Choroid plexus epithelial cell (primary cell): Measurements from ENCODE around the gene MTMR10.

Experiments
- DNase-seq: peaks from one replicate; pipeline ENCODE4 v3.0.0-alpha.2; 2010; ENCODE audit warnings: low read depth
- H3K4me3 ChIP-seq: 2 replicates; pipeline ENCODE4 v1.5.1; 2011; ENCODE audit warnings: low read depth, mild to moderate bottlenecking, control low read depth, low read length, moderate library complexity
- TF ChIP-seq, protein P1 (sequence below): conservative IDR thresholded peaks from 2 replicates; pipeline ENCODE4 v1.5.1; 2011; ENCODE audit warnings: low read depth, mild to moderate bottlenecking, control low read depth, inconsistent platforms, low read length, moderate library complexity

Gene MTMR10

DNA sequence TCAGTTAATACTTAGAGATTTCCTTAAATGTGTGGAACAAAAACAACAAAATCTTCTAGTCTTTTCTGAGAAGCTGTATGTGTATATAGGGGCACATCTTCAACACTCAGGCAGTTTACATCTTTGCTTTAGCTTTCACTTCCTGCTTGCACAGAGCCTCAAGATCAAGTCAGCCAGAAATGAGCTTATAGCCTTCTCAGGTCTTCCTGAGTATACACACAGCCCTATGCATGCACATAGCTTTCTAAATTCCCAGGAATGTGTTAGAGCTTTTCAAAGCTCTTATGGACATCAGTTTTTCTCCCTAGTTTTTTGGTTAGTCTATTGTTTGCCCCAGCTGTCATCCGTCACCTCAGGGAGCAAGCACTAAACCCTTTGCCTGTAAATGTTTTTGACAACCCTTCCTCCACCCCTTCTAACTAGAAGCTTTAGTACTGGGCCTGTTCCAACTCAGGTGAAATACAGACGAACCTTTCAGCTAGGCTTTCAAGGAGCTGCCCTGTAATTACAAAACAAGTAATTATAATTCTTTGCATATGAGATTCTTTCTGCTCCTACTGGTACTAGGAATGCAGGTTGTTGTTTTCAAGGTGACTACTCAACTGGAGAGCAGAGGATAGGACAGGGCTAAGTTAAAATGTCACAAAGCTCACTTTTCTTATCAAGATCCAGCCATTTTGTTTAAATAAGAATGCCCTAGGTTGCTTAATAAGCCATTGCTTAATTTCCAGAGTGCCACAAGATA lies 22.6 kb upstream of the MTMR10 start:
- H3K4me3 ChIP-seq: no peak overlapping the region
- DNase-seq: no peak
- TF ChIP-seq, protein P1, sequence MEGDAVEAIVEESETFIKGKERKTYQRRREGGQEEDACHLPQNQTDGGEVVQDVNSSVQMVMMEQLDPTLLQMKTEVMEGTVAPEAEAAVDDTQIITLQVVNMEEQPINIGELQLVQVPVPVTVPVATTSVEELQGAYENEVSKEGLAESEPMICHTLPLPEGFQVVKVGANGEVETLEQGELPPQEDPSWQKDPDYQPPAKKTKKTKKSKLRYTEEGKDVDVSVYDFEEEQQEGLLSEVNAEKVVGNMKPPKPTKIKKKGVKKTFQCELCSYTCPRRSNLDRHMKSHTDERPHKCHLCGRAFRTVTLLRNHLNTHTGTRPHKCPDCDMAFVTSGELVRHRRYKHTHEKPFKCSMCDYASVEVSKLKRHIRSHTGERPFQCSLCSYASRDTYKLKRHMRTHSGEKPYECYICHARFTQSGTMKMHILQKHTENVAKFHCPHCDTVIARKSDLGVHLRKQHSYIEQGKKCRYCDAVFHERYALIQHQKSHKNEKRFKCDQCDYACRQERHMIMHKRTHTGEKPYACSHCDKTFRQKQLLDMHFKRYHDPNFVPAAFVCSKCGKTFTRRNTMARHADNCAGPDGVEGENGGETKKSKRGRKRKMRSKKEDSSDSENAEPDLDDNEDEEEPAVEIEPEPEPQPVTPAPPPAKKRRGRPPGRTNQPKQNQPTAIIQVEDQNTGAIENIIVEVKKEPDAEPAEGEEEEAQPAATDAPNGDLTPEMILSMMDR: no peak

DNA sequence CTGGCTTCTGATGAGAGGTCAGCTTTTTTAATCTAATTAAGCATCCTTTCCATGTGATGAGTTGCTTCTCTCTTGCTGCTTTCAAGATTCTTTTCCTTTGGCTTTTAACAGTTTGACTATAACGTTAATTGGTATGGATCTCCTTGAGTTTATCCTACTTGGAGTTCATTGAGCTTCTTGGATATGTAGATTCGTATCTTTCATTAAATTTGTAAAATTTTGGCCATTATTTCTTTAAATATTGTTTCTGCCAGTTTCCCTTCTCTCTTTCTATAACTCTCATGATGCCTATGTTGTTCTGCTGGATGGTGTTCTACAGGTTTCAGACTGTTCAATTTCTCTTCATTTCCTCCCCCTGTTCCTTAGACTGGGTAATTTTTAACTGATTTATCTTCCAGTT lies 21.0 kb upstream of the MTMR10 start:
- no peak for DNase-seq
- no peak overlapping the region for H3K4me3 ChIP-seq
- TF ChIP-seq, protein P1: no peak

DNA sequence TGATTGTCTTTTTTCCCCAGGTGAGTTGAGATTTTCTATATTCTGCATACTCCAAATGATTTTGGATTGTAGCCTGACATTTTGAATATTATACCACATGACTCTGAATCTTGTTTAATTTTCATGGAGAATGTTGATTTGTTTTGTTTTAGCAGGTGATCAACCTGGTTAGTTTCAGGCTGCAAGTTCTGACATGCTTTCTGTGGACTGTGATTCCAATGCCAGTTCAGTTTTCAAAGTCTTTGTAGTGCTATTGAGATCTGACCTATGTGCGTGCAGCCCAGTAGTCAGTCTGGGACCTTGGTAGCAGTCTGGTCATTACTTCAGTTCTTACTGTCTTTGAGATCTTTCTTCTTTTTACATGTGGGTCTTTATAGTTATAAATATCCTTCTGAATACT lies 18.6 kb upstream of the MTMR10 start:
- no peak overlapping the region for H3K4me3 ChIP-seq
- no peak for DNase-seq
- TF ChIP-seq, protein P1: no peak

- TF ChIP-seq, protein P1: no peak
- H3K4me3 ChIP-seq: no peak overlapping the region
- no peak for DNase-seq
Observed at GRCh38 chr15:31005660-31006059, 14.2 kb upstream of the MTMR10 start.

DNA sequence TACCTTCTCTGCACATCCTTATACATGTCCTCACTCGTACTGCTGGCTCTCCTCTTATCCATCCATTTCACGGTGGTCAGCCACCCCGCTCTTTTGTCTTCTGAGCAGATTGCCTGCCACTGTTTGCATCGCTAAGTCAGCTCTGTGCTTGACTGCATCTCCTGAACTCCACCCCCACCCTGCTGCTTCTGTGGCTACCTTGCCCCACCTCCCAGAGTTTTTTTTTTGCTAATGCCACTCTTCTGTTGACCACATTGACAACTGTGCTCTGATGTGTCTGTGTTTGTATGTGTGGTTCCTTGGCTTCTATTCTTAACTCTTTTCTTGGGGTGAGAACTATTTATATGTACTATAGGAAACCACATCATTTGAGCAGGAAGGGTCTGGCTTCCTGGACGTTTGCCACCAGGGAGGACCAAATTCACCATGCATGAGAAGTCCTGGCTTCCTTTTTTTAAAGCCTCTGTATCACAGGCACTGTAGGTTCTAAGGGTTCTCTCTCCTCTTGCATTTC lies 12.8 kb upstream of the MTMR10 start:
- TF ChIP-seq, protein P1: no peak
- no peak for DNase-seq
- H3K4me3 ChIP-seq: no peak overlapping the region

- no peak overlapping the region for H3K4me3 ChIP-seq
- TF ChIP-seq, protein P1: no peak
- DNase-seq: no peak
Observed at GRCh38 chr15:31001702-31002101, 10.3 kb upstream of the MTMR10 start.

DNA sequence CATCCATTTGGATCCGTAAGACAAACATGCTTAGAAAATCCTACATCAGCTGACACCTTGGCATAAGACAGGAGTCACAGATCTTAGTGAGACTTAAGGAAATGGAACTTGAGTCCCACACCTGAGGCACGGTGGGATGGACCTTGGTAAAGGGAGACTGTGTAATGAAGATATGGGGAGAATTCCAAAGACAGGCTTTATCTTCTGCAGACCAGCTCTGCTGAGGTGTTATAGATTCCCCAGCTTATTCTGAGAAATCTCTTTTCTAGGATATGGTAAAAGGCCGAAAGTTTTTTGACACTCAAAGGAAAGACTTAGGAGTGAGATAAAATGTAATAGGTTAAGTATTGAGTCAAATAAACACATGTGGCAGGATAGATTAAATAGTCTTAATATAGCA lies 8.3 kb upstream of the MTMR10 start:
- DNase-seq: no peak
- no peak overlapping the region for H3K4me3 ChIP-seq
- TF ChIP-seq, protein P1: no peak
